HEK293 (cell line): ENCODE measurements around the gene EPHA4.

Experiments used
- CTCF ChIA-PET: fragments of 350-600 bp; formaldehyde crosslinking; extraction: SDS; loops from one replicate; lab custom pipeline; 2021; ENCODE audit warnings: antibody characterized with exemption; lab: Yijun Ruan, JAX
- POLR2A ChIA-PET: fragments of 300-600 bp; formaldehyde crosslinking; extraction: SDS; loops from one replicate; lab custom pipeline; 2020; ENCODE audit warnings: antibody characterized with exemption, inconsistent platforms; lab: Yijun Ruan, JAX
- H3K27ac ChIP-seq: fragments of 200-500 bp; sonication (Bioruptor generic); 2 replicates; pipeline ENCODE4 v1.5.1; 2014; ENCODE audit warnings: low read depth, low read length, control low read depth, inconsistent platforms; ENCODE audit errors: extremely low read depth
- H3K36me3 ChIP-seq, 2 experiments: fragments of 200-500 bp in 1 of 2; sonication (Bioruptor generic) in 1 of 2; 1 replicate in 1 of 2; 2 replicates in 1 of 2; pipeline ENCODE4 v1.5.1; 2014 to 2017; ENCODE audit warnings: inconsistent platforms in 2 of 2, low read length in 2 of 2; ENCODE audit not compliant: control insufficient read depth in 2 of 2, insufficient read depth in 1 of 2
- H3K4me1 ChIP-seq: fragments of 200-500 bp; sonication (Bioruptor generic); 2 replicates; pipeline ENCODE4 v1.5.1; 2014; ENCODE audit warnings: mild to moderate bottlenecking, low read length, inconsistent platforms; ENCODE audit not compliant: control insufficient read depth, insufficient read depth
- H3K4me3 ChIP-seq: 2 replicates; pipeline ENCODE4 v1.5.1; 2011; ENCODE audit warnings: low read depth, mild to moderate bottlenecking, control low read depth, low read length, moderate library complexity
- H3K9me3 ChIP-seq: fragments of 200-500 bp; sonication (Bioruptor generic); 2 replicates; pipeline ENCODE4 v1.5.1; 2014; ENCODE audit warnings: low read depth, low read length, inconsistent platforms; ENCODE audit not compliant: control insufficient read depth, insufficient read depth
- GLIS1 ChIP-seq: fragments of 450-650 bp; formaldehyde crosslinking; IDR thresholded peaks from 2 replicates; pipeline ENCODE4 v1.5.1; 2016; ENCODE audit warnings: missing biosample characterization, missing genetic modification characterization
- MZF1 ChIP-seq: fragments of 450-650 bp; formaldehyde crosslinking; IDR thresholded peaks from 2 replicates; pipeline ENCODE4 v1.5.1; 2017; ENCODE audit warnings: missing biosample characterization, missing genetic modification characterization, borderline replicate concordance
- PRDM2 ChIP-seq: fragments of 450-650 bp; formaldehyde crosslinking; IDR thresholded peaks from 2 replicates; pipeline ENCODE4 v1.5.1; 2016; ENCODE audit warnings: missing biosample characterization, missing genetic modification characterization, borderline replicate concordance
- RBAK ChIP-seq: fragments of 450-650 bp; formaldehyde crosslinking; IDR thresholded peaks from 2 replicates; pipeline ENCODE4 v1.5.1; 2016; ENCODE audit warnings: missing biosample characterization, missing genetic modification characterization
- ZBTB7A ChIP-seq: fragments of 450-650 bp; formaldehyde crosslinking; IDR thresholded peaks from 2 replicates; pipeline ENCODE4 v1.5.1; 2016; ENCODE audit warnings: low read depth, missing biosample characterization, missing genetic modification characterization
- ZFP69B ChIP-seq: fragments of 450-650 bp; formaldehyde crosslinking; IDR thresholded peaks from 2 replicates; pipeline ENCODE4 v1.5.1; 2016; ENCODE audit warnings: missing biosample characterization, missing genetic modification characterization
- ZNF175 ChIP-seq: fragments of 450-650 bp; formaldehyde crosslinking; IDR thresholded peaks from 2 replicates; pipeline ENCODE4 v1.5.1; 2016; ENCODE audit warnings: missing biosample characterization, missing genetic modification characterization
- ZNF214 ChIP-seq: fragments of 450-650 bp; formaldehyde crosslinking; IDR thresholded peaks from 2 replicates; pipeline ENCODE4 v1.5.1; 2017; ENCODE audit warnings: missing biosample characterization, mild to moderate bottlenecking, missing genetic modification characterization, borderline replicate concordance
- ZNF266 ChIP-seq: fragments of 450-650 bp; formaldehyde crosslinking; IDR thresholded peaks from 2 replicates; pipeline ENCODE4 v1.5.1; 2016; ENCODE audit warnings: missing biosample characterization, missing genetic modification characterization, low read depth
- ZNF416 ChIP-seq: fragments of 450-650 bp; formaldehyde crosslinking; IDR thresholded peaks from 2 replicates; pipeline ENCODE4 v1.5.1; 2016; ENCODE audit warnings: missing biosample characterization, missing genetic modification characterization
- ZNF571 ChIP-seq: fragments of 450-650 bp; formaldehyde crosslinking; IDR thresholded peaks from 2 replicates; pipeline ENCODE4 v1.5.0; 2017; ENCODE audit warnings: missing biosample characterization, missing genetic modification characterization
- ZNF600 ChIP-seq: fragments of 450-650 bp; formaldehyde crosslinking; IDR thresholded peaks from 2 replicates; pipeline ENCODE4 v1.5.1; 2016; ENCODE audit warnings: missing biosample characterization, missing genetic modification characterization
- ZNF791 ChIP-seq: fragments of 450-650 bp; formaldehyde crosslinking; IDR thresholded peaks from 2 replicates; pipeline ENCODE4 v1.5.1; 2016; ENCODE audit warnings: missing biosample characterization, missing genetic modification characterization
- TF ChIP-seq, protein P1 (sequence below): fragments of 450-650 bp; formaldehyde crosslinking; IDR thresholded peaks from 2 replicates; pipeline ENCODE4 v1.5.1; 2016; ENCODE audit warnings: missing biosample characterization, missing genetic modification characterization
- TF ChIP-seq, protein P2 (sequence below): fragments of 450-650 bp; formaldehyde crosslinking; IDR thresholded peaks from 2 replicates; pipeline ENCODE4 v1.5.1; 2016; ENCODE audit warnings: missing biosample characterization, missing genetic modification characterization, borderline replicate concordance

EPHA4 gene

GRCh38 chr2:221539246-221539645 is 32.9 kb downstream of the EPHA4 start:
- H3K36me3 ChIP-seq = no peaks in the 10 kb centered on the region; a peak in 1 of 3 replicates
- no peaks in the 10 kb centered on the region for H3K9me3 ChIP-seq
- H3K4me3 ChIP-seq = no peak overlapping the region
- ChIA-PET POLR2A (no interaction called here), CTCF (no interaction called here)
- TF ChIP-seq ZNF175 (tag by site-specific recombination) = no peak
- TF ChIP-seq, protein P1, sequence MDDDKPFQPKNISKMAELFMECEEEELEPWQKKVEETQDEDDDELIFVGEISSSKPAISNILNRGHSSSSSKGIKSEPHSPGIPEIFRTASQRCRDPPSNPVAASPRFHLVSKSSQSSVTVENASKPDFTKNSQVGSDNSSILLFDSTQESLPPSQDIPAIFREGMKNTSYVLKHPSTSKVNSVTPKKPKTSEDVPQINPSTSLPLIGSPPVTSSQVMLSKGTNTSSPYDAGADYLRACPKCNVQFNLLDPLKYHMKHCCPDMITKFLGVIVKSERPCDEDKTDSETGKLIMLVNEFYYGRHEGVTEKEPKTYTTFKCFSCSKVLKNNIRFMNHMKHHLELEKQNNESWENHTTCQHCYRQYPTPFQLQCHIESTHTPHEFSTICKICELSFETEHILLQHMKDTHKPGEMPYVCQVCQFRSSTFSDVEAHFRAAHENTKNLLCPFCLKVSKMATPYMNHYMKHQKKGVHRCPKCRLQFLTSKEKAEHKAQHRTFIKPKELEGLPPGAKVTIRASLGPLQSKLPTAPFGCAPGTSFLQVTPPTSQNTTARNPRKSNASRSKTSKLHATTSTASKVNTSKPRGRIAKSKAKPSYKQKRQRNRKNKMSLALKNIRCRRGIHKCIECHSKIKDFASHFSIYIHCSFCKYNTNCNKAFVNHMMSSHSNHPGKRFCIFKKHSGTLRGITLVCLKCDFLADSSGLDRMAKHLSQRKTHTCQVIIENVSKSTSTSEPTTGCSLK (tag by site-specific recombination) = no peak
- TF ChIP-seq RBAK (tag by site-specific recombination) = no peak
- no peak for TF ChIP-seq ZNF600 (tag by site-specific recombination)
- no peak overlapping the region for H3K27ac ChIP-seq
- no peaks in the 10 kb centered on the region for H3K4me1 ChIP-seq

- Histone ChIP-seq H3K9me3 (no peaks in the 10 kb centered on the region), H3K27ac (no peak overlapping the region), H3K4me1 (peaks cover 7% of the 10 kb centered on the region), H3K4me3 (no peak overlapping the region), H3K36me3 (no peaks in the 10 kb centered on the region)
- CTCF ChIA-PET = no interaction called here
- TF ChIP-seq PRDM2 (tag by site-specific recombination) (no peak), ZNF416 (tag by site-specific recombination) (no peak), ZNF571 (no peak), ZNF266 (tag by site-specific recombination) (no peak), ZFP69B (no peak), GLIS1 (no peak), ZBTB7A (tag by site-specific recombination) (no peak), ZNF214 (no peak), ZNF791 (tag by site-specific recombination) (no peak), MZF1 (no peak)
- TF ChIP-seq, protein P2, sequence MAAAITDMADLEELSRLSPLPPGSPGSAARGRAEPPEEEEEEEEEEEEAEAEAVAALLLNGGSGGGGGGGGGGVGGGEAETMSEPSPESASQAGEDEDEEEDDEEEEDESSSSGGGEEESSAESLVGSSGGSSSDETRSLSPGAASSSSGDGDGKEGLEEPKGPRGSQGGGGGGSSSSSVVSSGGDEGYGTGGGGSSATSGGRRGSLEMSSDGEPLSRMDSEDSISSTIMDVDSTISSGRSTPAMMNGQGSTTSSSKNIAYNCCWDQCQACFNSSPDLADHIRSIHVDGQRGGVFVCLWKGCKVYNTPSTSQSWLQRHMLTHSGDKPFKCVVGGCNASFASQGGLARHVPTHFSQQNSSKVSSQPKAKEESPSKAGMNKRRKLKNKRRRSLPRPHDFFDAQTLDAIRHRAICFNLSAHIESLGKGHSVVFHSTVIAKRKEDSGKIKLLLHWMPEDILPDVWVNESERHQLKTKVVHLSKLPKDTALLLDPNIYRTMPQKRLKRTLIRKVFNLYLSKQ = no peak
- POLR2A ChIA-PET = no interaction called here
Observed at GRCh38 chr2:221535824-221536223, 36.3 kb downstream of the EPHA4 start.
